ENCODE data around the gene SOBP. TPM values are rescaled to one million over a fixed set of nuclear protein-coding genes. Genes with fewer than 3 reads are reported as not detected.

The SOBP gene
- polyA plus RNA-seq, 4 donors: 1.1 to 1.6 (median 1.1) TPM; not detected in 1

- FAIRE-seq: no peak
- Histone ChIP-seq H3K27ac (ENCODE audit: low read depth in 1 of 3, low read length in 2 of 3) (no peak overlapping the region), H3K4me3 (ENCODE audit: low read depth in 1 of 3, low read length in 3 of 3) (no peak overlapping the region), H3K9me3 (ENCODE audit: control insufficient read depth in 2 of 2, insufficient read depth in 1 of 2, low read depth in 1 of 2, low read length in 1 of 2) (no peaks in the 10 kb centered on the region), H3K27me3 (ENCODE audit: control insufficient read depth in 3 of 3, insufficient read depth in 3 of 3, low read length in 3 of 3) (no peaks in the 10 kb centered on the region), H3K4me1 (ENCODE audit: control insufficient read depth in 3 of 3, insufficient read depth in 2 of 3, low read depth in 1 of 3, low read length in 2 of 3) (peaks cover 0 to 5% (median 0%) of the 10 kb centered on the region in 3 donors), H3K36me3 (ENCODE audit: control insufficient read depth in 3 of 3, insufficient read depth in 2 of 3, low read depth in 1 of 3, low read length in 3 of 3) (no peaks in the 10 kb centered on the region)
- no peak for DNase-seq
- 44 to 84% (median 71%) methylated on average over 7 of the region's 7 CpGs for WGBS, 3 donors
These were observed 75.3 kb downstream of the SOBP start for GRCh38 chr6:107565165-107565723.

DNA sequence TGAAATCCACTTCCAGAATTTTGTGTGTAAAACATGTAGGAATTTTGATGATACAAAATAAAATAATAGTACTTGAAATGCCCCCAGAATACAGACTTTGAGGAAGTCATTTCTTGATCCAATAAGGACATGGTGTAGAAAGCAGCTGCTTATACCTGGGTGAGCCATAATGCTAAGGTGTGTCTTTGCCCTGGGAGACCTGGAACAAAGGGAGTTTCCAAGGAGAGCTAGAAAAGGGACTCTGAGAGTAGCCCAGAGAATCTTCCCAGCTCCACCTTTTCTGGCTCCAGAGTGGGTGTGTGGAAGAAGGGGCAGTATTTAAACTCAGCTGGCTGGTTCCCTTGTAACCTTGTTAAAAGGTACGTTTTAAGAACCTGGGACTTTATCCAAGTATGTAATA lies 77.7 kb downstream of the SOBP start:
- H3K27me3 ChIP-seq (ENCODE audit: control insufficient read depth in 3 of 3, insufficient read depth in 3 of 3, low read length in 3 of 3): no peaks in the 10 kb centered on the region
- DNase-seq (peak; percentile 6 to 23), FAIRE-seq (no peak)
- H3K36me3 ChIP-seq (ENCODE audit: control insufficient read depth in 3 of 3, insufficient read depth in 2 of 3, low read depth in 1 of 3, low read length in 3 of 3): no peaks in the 10 kb centered on the region
- 14 to 44% (median 19%) methylated on average over 1 of the region's 1 CpG for WGBS, 3 donors
- H3K9me3 ChIP-seq (ENCODE audit: control insufficient read depth in 2 of 2, insufficient read depth in 1 of 2, low read depth in 1 of 2, low read length in 1 of 2): no peaks in the 10 kb centered on the region
- no peak overlapping the region for H3K4me3 ChIP-seq (ENCODE audit: low read depth in 1 of 3, low read length in 3 of 3)
- H3K4me1 ChIP-seq (ENCODE audit: control insufficient read depth in 3 of 3, insufficient read depth in 2 of 3, low read depth in 1 of 3, low read length in 2 of 3): no peaks in the 10 kb centered on the region
- no peak overlapping the region for H3K27ac ChIP-seq (ENCODE audit: low read depth in 1 of 3, low read length in 2 of 3)

GRCh38 chr6:107569473-107569872 lies 79.6 kb downstream of the SOBP start:
- no peak overlapping the region for H3K4me3 ChIP-seq (ENCODE audit: low read depth in 1 of 3, low read length in 3 of 3)
- 90 to 94% (median 92%) methylated on average over 9 of the region's 9 CpGs for WGBS, 3 donors

DNA sequence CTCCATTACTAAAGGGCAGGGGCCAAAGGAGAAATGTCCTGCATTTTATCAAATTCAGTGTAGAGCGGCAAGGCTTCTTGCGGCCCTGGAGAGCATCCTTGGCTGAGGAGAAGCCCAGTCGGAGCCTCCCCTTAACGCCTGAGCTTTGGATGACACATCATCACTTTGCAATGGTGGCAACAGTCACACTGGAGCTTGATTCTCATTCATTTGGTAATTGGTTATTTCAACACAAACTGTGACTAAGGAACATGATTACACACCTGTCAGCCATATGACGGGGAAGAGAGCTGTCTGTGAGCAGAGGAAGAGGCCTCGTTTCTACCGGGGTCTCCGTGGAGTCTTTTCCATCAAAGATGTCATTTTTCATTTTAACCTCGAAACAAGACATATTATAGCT lies 81.4 kb downstream of the SOBP start:
- Histone ChIP-seq H3K4me3 (ENCODE audit: low read depth in 1 of 3, low read length in 3 of 3) (no peak overlapping the region), H3K36me3 (ENCODE audit: control insufficient read depth in 3 of 3, insufficient read depth in 2 of 3, low read depth in 1 of 3, low read length in 3 of 3) (no peaks in the 10 kb centered on the region), H3K27ac (ENCODE audit: low read depth in 1 of 3, low read length in 2 of 3) (no peak overlapping the region), H3K27me3 (ENCODE audit: control insufficient read depth in 3 of 3, insufficient read depth in 3 of 3, low read length in 3 of 3) (peaks cover 0 to under 1% (median 0%) of the 10 kb centered on the region in 3 donors), H3K9me3 (ENCODE audit: control insufficient read depth in 2 of 2, insufficient read depth in 1 of 2, low read depth in 1 of 2, low read length in 1 of 2) (no peaks in the 10 kb centered on the region), H3K4me1 (ENCODE audit: control insufficient read depth in 3 of 3, insufficient read depth in 2 of 3, low read depth in 1 of 3, low read length in 2 of 3) (no peaks in the 10 kb centered on the region)
- FAIRE-seq (no peak), DNase-seq (no peak)
- 91 to 94% (median 93%) methylated on average over 9 of the region's 9 CpGs for WGBS, 3 donors

More at GRCh38 chr6:107569473-107569872, 79.6 kb downstream of the SOBP start:
- Histone ChIP-seq H3K4me1 (ENCODE audit: control insufficient read depth in 3 of 3, insufficient read depth in 2 of 3, low read depth in 1 of 3, low read length in 2 of 3) (no peaks in the 10 kb centered on the region), H3K27me3 (ENCODE audit: control insufficient read depth in 3 of 3, insufficient read depth in 3 of 3, low read length in 3 of 3) (no peaks in the 10 kb centered on the region), H3K36me3 (ENCODE audit: control insufficient read depth in 3 of 3, insufficient read depth in 2 of 3, low read depth in 1 of 3, low read length in 3 of 3) (no peaks in the 10 kb centered on the region), H3K9me3 (ENCODE audit: control insufficient read depth in 2 of 2, insufficient read depth in 1 of 2, low read depth in 1 of 2, low read length in 1 of 2) (no peaks in the 10 kb centered on the region), H3K27ac (ENCODE audit: low read depth in 1 of 3, low read length in 2 of 3) (no peak overlapping the region)
- no peak for FAIRE-seq
- DNase-seq: no peak

GRCh38 chr6:107572886-107573285 lies 83.0 kb downstream of the SOBP start:
- Histone ChIP-seq H3K4me1 (ENCODE audit: control insufficient read depth in 3 of 3, insufficient read depth in 2 of 3, low read depth in 1 of 3, low read length in 2 of 3) (no peaks in the 10 kb centered on the region), H3K36me3 (ENCODE audit: control insufficient read depth in 3 of 3, insufficient read depth in 2 of 3, low read depth in 1 of 3, low read length in 3 of 3) (no peaks in the 10 kb centered on the region), H3K4me3 (ENCODE audit: low read depth in 1 of 3, low read length in 3 of 3) (no peak overlapping the region), H3K27me3 (ENCODE audit: control insufficient read depth in 3 of 3, insufficient read depth in 3 of 3, low read length in 3 of 3) (peaks cover 0 to 4% (median 0%) of the 10 kb centered on the region in 3 donors), H3K27ac (ENCODE audit: low read depth in 1 of 3, low read length in 2 of 3) (no peak overlapping the region), H3K9me3 (ENCODE audit: control insufficient read depth in 2 of 2, insufficient read depth in 1 of 2, low read depth in 1 of 2, low read length in 1 of 2) (no peaks in the 10 kb centered on the region)
- no peak for DNase-seq
- no peak for FAIRE-seq
- WGBS, 3 donors: 83 to 87% (median 83%) methylated on average over 6 of the region's 6 CpGs

DNA sequence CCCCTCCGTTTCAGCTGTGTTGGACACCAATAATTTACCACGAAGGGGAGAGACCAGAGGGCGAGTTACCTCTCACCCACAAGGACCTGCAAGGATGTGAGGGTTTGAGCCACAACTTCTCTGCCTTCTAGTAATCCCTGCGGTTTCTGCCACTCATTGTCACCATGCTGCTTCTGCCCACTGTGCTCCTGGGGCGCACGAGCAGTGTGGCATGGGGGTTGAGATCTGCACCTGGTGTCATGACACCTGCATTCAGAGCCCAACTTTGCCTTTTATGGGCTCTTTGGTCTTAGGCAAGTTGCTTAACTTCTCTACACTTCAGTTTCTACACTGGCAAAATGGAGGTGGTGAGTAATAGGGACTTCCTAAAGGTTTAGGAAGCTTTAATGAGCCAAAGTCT lies 84.9 kb downstream of the SOBP start:
- Histone ChIP-seq H3K36me3 (ENCODE audit: control insufficient read depth in 3 of 3, insufficient read depth in 2 of 3, low read depth in 1 of 3, low read length in 3 of 3) (no peaks in the 10 kb centered on the region), H3K4me3 (ENCODE audit: low read depth in 1 of 3, low read length in 3 of 3) (no peak overlapping the region)
- WGBS, 3 donors: 85 to 92% (median 91%) methylated on average over 6 of the region's 6 CpGs

DNA sequence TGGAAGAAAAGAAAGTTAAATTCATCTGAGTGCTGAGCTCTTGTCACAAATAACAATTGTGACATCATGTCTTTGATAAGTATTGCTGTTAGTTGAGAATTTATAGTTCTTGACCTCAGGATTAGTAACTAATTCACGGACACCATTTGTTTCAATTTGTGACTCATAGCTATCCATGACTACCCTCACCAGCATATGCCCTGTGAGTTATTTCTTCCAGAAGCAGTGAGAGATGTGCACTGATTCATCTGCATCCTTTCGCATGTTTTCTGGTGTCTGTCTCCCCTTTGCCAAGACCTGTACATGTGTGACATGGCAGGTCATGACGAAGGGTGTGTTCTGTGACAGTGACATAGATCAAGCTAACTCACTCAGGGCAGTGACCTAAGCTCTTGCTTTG lies 86.9 kb downstream of the SOBP start:
- DNase-seq (no peak), FAIRE-seq (no peak)
- Histone ChIP-seq H3K4me3 (ENCODE audit: low read depth in 1 of 3, low read length in 3 of 3) (no peak overlapping the region), H3K9me3 (ENCODE audit: control insufficient read depth in 2 of 2, insufficient read depth in 1 of 2, low read depth in 1 of 2, low read length in 1 of 2) (no peaks in the 10 kb centered on the region), H3K4me1 (ENCODE audit: control insufficient read depth in 3 of 3, insufficient read depth in 2 of 3, low read depth in 1 of 3, low read length in 2 of 3) (no peaks in the 10 kb centered on the region), H3K27ac (ENCODE audit: low read depth in 1 of 3, low read length in 2 of 3) (no peak overlapping the region), H3K36me3 (ENCODE audit: control insufficient read depth in 3 of 3, insufficient read depth in 2 of 3, low read depth in 1 of 3, low read length in 3 of 3) (no peaks in the 10 kb centered on the region), H3K27me3 (ENCODE audit: control insufficient read depth in 3 of 3, insufficient read depth in 3 of 3, low read length in 3 of 3) (peaks cover 0 to 4% (median 0%) of the 10 kb centered on the region in 3 donors)
- 83 to 88% (median 84%) methylated on average over 3 of the region's 3 CpGs for WGBS, 3 donors

More for the DNA sequence above, 84.9 kb downstream of the SOBP start:
- Histone ChIP-seq H3K9me3 (ENCODE audit: control insufficient read depth in 2 of 2, insufficient read depth in 1 of 2, low read depth in 1 of 2, low read length in 1 of 2) (no peaks in the 10 kb centered on the region), H3K27me3 (ENCODE audit: control insufficient read depth in 3 of 3, insufficient read depth in 3 of 3, low read length in 3 of 3) (peaks cover 0 to 4% (median 0%) of the 10 kb centered on the region in 3 donors), H3K27ac (ENCODE audit: low read depth in 1 of 3, low read length in 2 of 3) (no peak overlapping the region), H3K4me1 (ENCODE audit: control insufficient read depth in 3 of 3, insufficient read depth in 2 of 3, low read depth in 1 of 3, low read length in 2 of 3) (no peaks in the 10 kb centered on the region)
- DNase-seq (no peak), FAIRE-seq (no peak)

GRCh38 chr6:107578642-107579341 lies 88.9 kb downstream of the SOBP start:
- DNase-seq: no peak
- no peak for FAIRE-seq
- no peak overlapping the region for H3K4me3 ChIP-seq (ENCODE audit: low read depth in 1 of 3, low read length in 3 of 3)
- H3K27me3 ChIP-seq (ENCODE audit: control insufficient read depth in 3 of 3, insufficient read depth in 3 of 3, low read length in 3 of 3): peaks cover 0 to 4% (median 0%) of the 10 kb centered on the region in 3 donors
- no peaks in the 10 kb centered on the region for H3K36me3 ChIP-seq (ENCODE audit: control insufficient read depth in 3 of 3, insufficient read depth in 2 of 3, low read depth in 1 of 3, low read length in 3 of 3)
- H3K9me3 ChIP-seq (ENCODE audit: control insufficient read depth in 2 of 2, insufficient read depth in 1 of 2, low read depth in 1 of 2, low read length in 1 of 2): no peaks in the 10 kb centered on the region
- WGBS, 3 donors: 84 to 91% (median 86%) methylated on average over 6 of the region's 6 CpGs
- no peaks in the 10 kb centered on the region for H3K4me1 ChIP-seq (ENCODE audit: control insufficient read depth in 3 of 3, insufficient read depth in 2 of 3, low read depth in 1 of 3, low read length in 2 of 3)
- no peak overlapping the region for H3K27ac ChIP-seq (ENCODE audit: low read depth in 1 of 3, low read length in 2 of 3)
